CD14-positive monocyte (primary cell): ENCODE data around the gene ADPRM. TPM values are rescaled to one million over a fixed set of nuclear protein-coding genes. Genes with fewer than 3 reads are reported as not detected.

Experiments used
- DNase-seq, 3 donors: peaks; one replicate each; pipeline ENCODE4 v3.0.0-alpha.2; 2011 to 2022
- H2AFZ ChIP-seq: 2 replicates; pipeline ENCODE4 v1.6.0; 2012; ENCODE audit warnings: mild to moderate bottlenecking, low read depth, low read length, inconsistent platforms; ENCODE audit not compliant: insufficient read depth, poor library complexity, severe bottlenecking
- H3K27ac ChIP-seq, 2 donors: 1 replicate in 1 of 2; 2 replicates in 1 of 2; pipeline ENCODE4 v1.5.1; 2012 to 2013; ENCODE audit warnings: low read length in 2 of 2, control low read depth in 1 of 2, inconsistent platforms in 1 of 2, low read depth in 1 of 2, mild to moderate bottlenecking in 1 of 2
- H3K27me3 ChIP-seq, 2 donors: one replicate each; pipeline versions ENCODE4 v1.6.0 to v1.6.1; 2011 to 2013; ENCODE audit warnings: low read length in 2 of 2; ENCODE audit not compliant: control insufficient read depth in 2 of 2, insufficient read depth in 2 of 2
- H3K36me3 ChIP-seq, 2 donors: replicated peaks in 1 of 2; 1 replicate in 1 of 2; 2 replicates in 1 of 2; pipeline versions ENCODE4 v1.5.1 to v1.6.1; 2012 to 2013; ENCODE audit warnings: low read length in 2 of 2, control low read depth in 1 of 2, inconsistent platforms in 1 of 2, mild to moderate bottlenecking in 1 of 2; ENCODE audit not compliant: insufficient read depth in 2 of 2, control insufficient read depth in 1 of 2
- H3K4me1 ChIP-seq, 2 donors: 1 replicate in 1 of 2; 2 replicates in 1 of 2; pipeline versions ENCODE4 v1.5.1 to v1.6.1; 2012 to 2013; ENCODE audit warnings: low read length in 2 of 2, control low read depth in 1 of 2, inconsistent platforms in 1 of 2, mild to moderate bottlenecking in 1 of 2, moderate library complexity in 1 of 2; ENCODE audit not compliant: insufficient read depth in 2 of 2, control insufficient read depth in 1 of 2
- H3K4me2 ChIP-seq: replicated peaks from 2 replicates; pipeline ENCODE3; 2012; ENCODE audit warnings: low read length, moderate library complexity, mild to moderate bottlenecking; ENCODE audit not compliant: poor library complexity, severe bottlenecking; ENCODE audit errors: extremely low read depth
- H3K4me3 ChIP-seq, 3 experiments: fragments of 200-600 bp in 1 of 3; sonication (generic) in 1 of 3; replicated peaks in 1 of 3; 1 replicate in 2 of 3; 2 replicates in 1 of 3; pipeline ENCODE4 v1.5.1; 2011 to 2013; ENCODE audit warnings: low read length in 3 of 3, mild to moderate bottlenecking in 3 of 3, control low read depth in 2 of 3, low read depth in 2 of 3, inconsistent platforms in 1 of 3, moderate library complexity in 1 of 3
- H3K79me2 ChIP-seq: 2 replicates; pipeline ENCODE4 v1.6.0; 2012; ENCODE audit warnings: mild to moderate bottlenecking, control low read depth, inconsistent platforms, low read length, moderate library complexity; ENCODE audit not compliant: insufficient read depth
- H3K9ac ChIP-seq: 2 replicates; pipeline ENCODE4 v1.6.0; 2017; ENCODE audit warnings: low read length, mild to moderate bottlenecking; ENCODE audit not compliant: insufficient read depth, poor library complexity, severe bottlenecking
- H3K9me3 ChIP-seq, 2 donors: replicated peaks in 1 of 2; 1 replicate in 1 of 2; 2 replicates in 1 of 2; pipeline versions ENCODE4 v1.5.1 to v1.6.1; 2012 to 2013; ENCODE audit warnings: low read length in 2 of 2, control low read depth in 1 of 2; ENCODE audit not compliant: control insufficient read depth in 1 of 2, insufficient read depth in 1 of 2
- H4K20me1 ChIP-seq: 2 replicates; pipeline ENCODE4 v1.6.0; 2012; ENCODE audit warnings: mild to moderate bottlenecking, low read length, control low read depth, moderate library complexity; ENCODE audit not compliant: insufficient read depth
- H3K27ac Mint-ChIP-seq, 7 donors: one replicate each; pipeline ENCODE4 v1.8.0; 2020; ENCODE audit warnings: mild to moderate bottlenecking in 7 of 7, mixed read lengths in 7 of 7, moderate library complexity in 6 of 7, inconsistent platforms in 2 of 7
- H3K27me3 Mint-ChIP-seq, 3 donors: one replicate each; pipeline ENCODE4 v1.8.0; 2021 to 2022; ENCODE audit warnings: low read depth in 3 of 3, mild to moderate bottlenecking in 3 of 3, mixed read lengths in 3 of 3, moderate library complexity in 3 of 3, inconsistent platforms in 1 of 3
- H3K36me3 Mint-ChIP-seq, 2 donors: one replicate each; pipeline ENCODE4 v1.8.0; 2020; ENCODE audit warnings: mixed read lengths in 2 of 2, inconsistent platforms in 1 of 2, mild to moderate bottlenecking in 1 of 2
- H3K4me1 Mint-ChIP-seq: one replicate; pipeline ENCODE4 v1.8.0; 2020; ENCODE audit warnings: mild to moderate bottlenecking, mixed read lengths
- H3K4me3 Mint-ChIP-seq, 2 donors: one replicate each; pipeline ENCODE4 v1.8.0; 2020; ENCODE audit warnings: mild to moderate bottlenecking in 2 of 2, mixed read lengths in 2 of 2, moderate library complexity in 1 of 2
- H3K9me3 Mint-ChIP-seq, 7 donors: one replicate each; pipeline ENCODE4 v1.8.0; 2020 to 2022; ENCODE audit warnings: mixed read lengths in 7 of 7, mild to moderate bottlenecking in 6 of 7, moderate library complexity in 6 of 7, inconsistent platforms in 2 of 7
- WGBS: methylation state at CpG from one replicate; pipeline ENCODE4 v1.1.5; 2013; ENCODE audit warnings: missing lambda C conversion rate; ENCODE audit not compliant: insufficient coverage; 5-methylcytosine and 5-hydroxymethylcytosine counted together
- intact Hi-C, 2 donors: fragments of 100-400 bp; cut with micrococcal nuclease; formaldehyde crosslinking; loops; one replicate each; pipeline versions ENCODE4 v1.15.0 to v1.15.1; 2023
- polyA plus RNA-seq, 3 donors: library from polyadenylated mRNA; depleted of rRNA in 1 of 3; unstranded in 2 of 3; stranded (reverse) in 1 of 3; fragments of 300-500 nt in 2 of 3; fragments of >200 nt in 1 of 3; fragmentation: Illumina TruSeq in 2 of 3; gene quantifications; 1 replicate in 2 of 3; 2 replicates in 1 of 3; pipeline ENCODE4 v1.2.3, GENCODE V29; 2012 to 2021
- TF ChIP-seq, protein P1 (sequence below): fragments of 200-600 bp; IDR thresholded peaks from one replicate; pipeline ENCODE4 v1.8.0; 2022; ENCODE audit warnings: antibody characterized with exemption, mild to moderate bottlenecking

ADPRM gene
- polyA plus RNA-seq, 3 donors: 6.0 to 9.3 (median 7.5) TPM

DNA sequence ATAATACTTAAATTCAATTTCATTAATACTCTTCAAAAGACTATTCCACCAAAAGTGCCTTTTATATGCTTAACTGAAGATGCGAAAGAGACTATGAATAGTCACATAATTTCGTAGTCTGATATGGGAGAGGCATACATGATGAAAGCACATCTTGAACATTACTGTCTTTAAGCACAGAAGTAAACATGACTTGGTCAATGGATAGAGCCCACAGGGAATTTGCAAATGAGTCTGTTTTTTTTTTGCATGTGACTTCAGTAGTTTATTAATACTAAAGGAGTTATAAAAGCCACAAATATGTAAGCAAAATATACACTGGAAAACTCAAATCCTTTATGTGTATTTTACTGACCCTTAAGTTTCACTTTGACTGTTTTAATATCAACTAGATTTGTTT is 15.9 kb downstream of the ADPRM start:
- Histone ChIP-seq H3K36me3 (peaks cover 45 to 52% of the 10 kb centered on the region in 2 donors), H3K27me3 (no peaks in the 10 kb centered on the region), H4K20me1 (peaks cover 6% of the 10 kb centered on the region), H3K9me3 (no peaks in the 10 kb centered on the region), H3K79me2 (no peaks in the 10 kb centered on the region), H3K4me1 (no peaks in the 10 kb centered on the region), H3K4me2 (no peak overlapping the region), H3K4me3 (no peak overlapping the region), H3K9ac (no peak overlapping the region), H3K27ac (no peak overlapping the region), H2AFZ (no peak overlapping the region)
- WGBS: 100% methylated on average over 2 of the region's 2 CpGs
- Mint-ChIP-seq H3K36me3 (peaks cover 47 to 56% of the 10 kb centered on the region in 2 donors), H3K27ac (no peak overlapping the region), H3K9me3 (no peaks in the 10 kb centered on the region), H3K4me1 (no peaks in the 10 kb centered on the region), H3K4me3 (no peak overlapping the region), H3K27me3 (no peaks in the 10 kb centered on the region)
- DNase-seq: no peak
- TF ChIP-seq, protein P1, sequence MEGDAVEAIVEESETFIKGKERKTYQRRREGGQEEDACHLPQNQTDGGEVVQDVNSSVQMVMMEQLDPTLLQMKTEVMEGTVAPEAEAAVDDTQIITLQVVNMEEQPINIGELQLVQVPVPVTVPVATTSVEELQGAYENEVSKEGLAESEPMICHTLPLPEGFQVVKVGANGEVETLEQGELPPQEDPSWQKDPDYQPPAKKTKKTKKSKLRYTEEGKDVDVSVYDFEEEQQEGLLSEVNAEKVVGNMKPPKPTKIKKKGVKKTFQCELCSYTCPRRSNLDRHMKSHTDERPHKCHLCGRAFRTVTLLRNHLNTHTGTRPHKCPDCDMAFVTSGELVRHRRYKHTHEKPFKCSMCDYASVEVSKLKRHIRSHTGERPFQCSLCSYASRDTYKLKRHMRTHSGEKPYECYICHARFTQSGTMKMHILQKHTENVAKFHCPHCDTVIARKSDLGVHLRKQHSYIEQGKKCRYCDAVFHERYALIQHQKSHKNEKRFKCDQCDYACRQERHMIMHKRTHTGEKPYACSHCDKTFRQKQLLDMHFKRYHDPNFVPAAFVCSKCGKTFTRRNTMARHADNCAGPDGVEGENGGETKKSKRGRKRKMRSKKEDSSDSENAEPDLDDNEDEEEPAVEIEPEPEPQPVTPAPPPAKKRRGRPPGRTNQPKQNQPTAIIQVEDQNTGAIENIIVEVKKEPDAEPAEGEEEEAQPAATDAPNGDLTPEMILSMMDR: no peak
- intact Hi-C loops: no loop called here

DNA sequence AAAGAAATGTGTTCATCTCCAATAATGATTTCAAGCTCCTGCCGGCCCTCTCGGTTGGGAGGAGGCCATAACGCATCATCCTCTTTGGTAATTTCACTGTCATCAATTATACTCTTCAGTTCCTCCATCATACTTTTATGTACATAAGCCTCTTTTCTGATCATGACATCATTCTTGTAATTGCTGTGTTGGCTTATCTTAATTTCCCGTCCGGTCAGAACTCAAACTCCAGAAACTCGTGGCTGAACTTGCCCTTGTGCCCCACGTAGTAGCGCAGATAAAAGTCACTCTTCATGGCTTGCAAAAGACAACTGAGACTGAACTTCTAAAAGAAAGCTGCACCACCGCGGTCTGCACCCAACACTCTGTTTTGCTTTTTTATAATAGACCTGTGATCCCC is 18.8 kb downstream of the ADPRM start:
- no peaks in the 10 kb centered on the region for H3K4me1 Mint-ChIP-seq
- Histone ChIP-seq H3K4me1 (no peaks in the 10 kb centered on the region), H2AFZ (no peak overlapping the region), H3K36me3 (peaks cover 24% of the 10 kb centered on the region in 2 donors), H3K27ac (no peak overlapping the region), H3K9ac (no peak overlapping the region), H4K20me1 (no peaks in the 10 kb centered on the region), H3K9me3 (no peaks in the 10 kb centered on the region), H3K4me3 (no peak overlapping the region), H3K27me3 (no peaks in the 10 kb centered on the region), H3K79me2 (no peaks in the 10 kb centered on the region), H3K4me2 (no peak overlapping the region)
- 100% methylated on average over 2 of the region's 10 CpGs for WGBS
- H3K27ac Mint-ChIP-seq: no peak overlapping the region
- DNase-seq: no peak
- H3K9me3 Mint-ChIP-seq: no peaks in the 10 kb centered on the region
- H3K36me3 Mint-ChIP-seq: peaks cover 26 to 31% of the 10 kb centered on the region in 2 donors
- TF ChIP-seq, protein P1: no peak
- intact Hi-C loops: no loop called here
- H3K4me3 Mint-ChIP-seq: no peak overlapping the region
- H3K27me3 Mint-ChIP-seq: no peaks in the 10 kb centered on the region
